22Rv1 (cell line): ENCODE measurements around the gene PARD3.

ENCODE experiments used
- CTCF ChIP-seq: fragments of 450-650 bp; IDR thresholded peaks from 2 replicates; pipeline ENCODE4 v1.5.1; 2017; ENCODE audit warnings: mild to moderate bottlenecking
- ZFX ChIP-seq: fragments of 450-650 bp; IDR thresholded peaks from 2 replicates; pipeline ENCODE4 v1.6.1; 2017; ENCODE audit warnings: antibody characterized with exemption, borderline replicate concordance

- TF ChIP-seq CTCF (no peak), ZFX (no peak)
Observed at GRCh38 chr10:34286136-34286739, 528.9 kb downstream of the PARD3 start.
